ENCODE data around the gene PTAFR.
"Not testable (repeated sequence)": the region's sequence is repeated elsewhere in the genome, so short reads cannot be mapped to it uniquely, and the experiment has no call there.

PTAFR gene

GRCh38 chr1:28141685-28142084, 34.8 kb downstream of the PTAFR start:
- TF ChIP-seq CTCF (IDR thresholded peaks at IDR 0.05): no peak
- TF ChIP-seq ZFX (IDR thresholded peaks at IDR 0.05; ENCODE audit: borderline replicate concordance): no peak
- no peak overlapping the region for H3K27ac ChIP-seq

GRCh38 chr1:28139866-28140265, 36.6 kb downstream of the PTAFR start:
- not testable (repeated sequence) for H3K27ac ChIP-seq

GRCh38 chr1:28139025-28139712, 37.3 kb downstream of the PTAFR start:
- no peak overlapping the region for H3K27ac ChIP-seq
- TF ChIP-seq CTCF (IDR thresholded peaks at IDR 0.05) (no peak), ZFX (IDR thresholded peaks at IDR 0.05; ENCODE audit: borderline replicate concordance) (no peak)

- no peak overlapping the region for H3K27ac ChIP-seq
- TF ChIP-seq CTCF (IDR thresholded peaks at IDR 0.05): no peak
- no peak for TF ChIP-seq ZFX (IDR thresholded peaks at IDR 0.05; ENCODE audit: borderline replicate concordance)
Measured at GRCh38 chr1:28136922-28137613, 39.4 kb downstream of the PTAFR start.

GRCh38 chr1:28136169-28136921, 40.1 kb downstream of the PTAFR start:
- TF ChIP-seq ZFX (IDR thresholded peaks at IDR 0.05; ENCODE audit: borderline replicate concordance) (no peak), CTCF (IDR thresholded peaks at IDR 0.05) (no peak)
- no peak overlapping the region for H3K27ac ChIP-seq

- TF ChIP-seq CTCF (IDR thresholded peaks at IDR 0.05): no peak
- no peak for TF ChIP-seq ZFX (IDR thresholded peaks at IDR 0.05; ENCODE audit: borderline replicate concordance)
- no peak overlapping the region for H3K27ac ChIP-seq
Measured at GRCh38 chr1:28135371-28136168, 40.9 kb downstream of the PTAFR start.

- TF ChIP-seq ZFX (IDR thresholded peaks at IDR 0.05; ENCODE audit: borderline replicate concordance): no peak
- TF ChIP-seq CTCF (IDR thresholded peaks at IDR 0.05): no peak
- no peak overlapping the region for H3K27ac ChIP-seq
Measured at GRCh38 chr1:28134651-28135207, 41.8 kb downstream of the PTAFR start.

Measured in 22Rv1 (cell line).